A673 (cell line): ENCODE measurements around the gene ZNF683.

ENCODE experiments used
- EZH2 ChIP-seq: fragments of 200-600 bp; sonication (generic); IDR thresholded peaks from 2 replicates; pipeline ENCODE4 v1.6.1; 2017; ENCODE audit warnings: borderline replicate concordance, low read depth, mild to moderate bottlenecking, mixed read lengths, antibody characterized with exemption, low read length; ENCODE audit not compliant: poor library complexity, severe bottlenecking
- TF ChIP-seq, protein P1 (sequence below): fragments of 300-800, 200-600 bp; sonication (generic); conservative IDR thresholded peaks from 2 replicates; pipeline ENCODE4 v1.5.1; 2017; ENCODE audit warnings: low read depth, mild to moderate bottlenecking, antibody characterized with exemption, low read length, moderate library complexity, mixed read lengths

DNA sequence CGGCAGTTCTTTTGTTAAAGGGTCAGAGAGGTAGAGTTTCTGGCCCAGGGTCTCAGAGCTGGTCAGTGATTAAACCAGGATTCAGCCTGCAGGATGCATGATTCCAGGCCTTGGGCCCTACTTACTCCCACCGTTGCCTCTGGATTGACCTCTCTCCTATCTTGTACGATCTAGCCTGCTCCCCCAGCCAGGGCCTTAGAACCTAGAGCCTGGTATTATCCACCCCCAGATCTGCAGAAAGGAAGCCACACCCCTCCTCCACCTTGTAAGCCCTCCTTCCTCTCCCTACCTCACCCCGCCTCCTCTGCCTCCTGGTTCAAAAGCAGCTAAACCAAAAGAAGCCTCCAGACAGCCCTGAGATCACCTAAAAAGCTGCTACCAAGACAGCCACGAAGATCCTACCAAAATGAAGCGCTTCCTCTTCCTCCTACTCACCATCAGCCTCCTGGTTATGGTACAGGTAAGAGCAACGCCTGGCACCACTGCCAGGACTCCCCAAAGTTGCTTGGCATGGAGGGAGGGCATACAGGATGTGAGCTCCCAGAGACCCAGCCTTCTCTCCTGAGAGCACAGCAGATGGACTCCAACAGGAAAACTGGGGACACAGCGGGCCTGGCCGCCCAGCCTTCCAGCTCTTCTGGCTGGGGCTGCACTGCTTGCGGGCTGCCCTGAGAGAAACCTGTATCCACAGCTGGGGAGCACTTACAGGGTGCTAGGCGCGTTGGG, 54.8 kb downstream of the ZNF683 start, which contains the start of gene CD52:
- TF ChIP-seq, protein P1, sequence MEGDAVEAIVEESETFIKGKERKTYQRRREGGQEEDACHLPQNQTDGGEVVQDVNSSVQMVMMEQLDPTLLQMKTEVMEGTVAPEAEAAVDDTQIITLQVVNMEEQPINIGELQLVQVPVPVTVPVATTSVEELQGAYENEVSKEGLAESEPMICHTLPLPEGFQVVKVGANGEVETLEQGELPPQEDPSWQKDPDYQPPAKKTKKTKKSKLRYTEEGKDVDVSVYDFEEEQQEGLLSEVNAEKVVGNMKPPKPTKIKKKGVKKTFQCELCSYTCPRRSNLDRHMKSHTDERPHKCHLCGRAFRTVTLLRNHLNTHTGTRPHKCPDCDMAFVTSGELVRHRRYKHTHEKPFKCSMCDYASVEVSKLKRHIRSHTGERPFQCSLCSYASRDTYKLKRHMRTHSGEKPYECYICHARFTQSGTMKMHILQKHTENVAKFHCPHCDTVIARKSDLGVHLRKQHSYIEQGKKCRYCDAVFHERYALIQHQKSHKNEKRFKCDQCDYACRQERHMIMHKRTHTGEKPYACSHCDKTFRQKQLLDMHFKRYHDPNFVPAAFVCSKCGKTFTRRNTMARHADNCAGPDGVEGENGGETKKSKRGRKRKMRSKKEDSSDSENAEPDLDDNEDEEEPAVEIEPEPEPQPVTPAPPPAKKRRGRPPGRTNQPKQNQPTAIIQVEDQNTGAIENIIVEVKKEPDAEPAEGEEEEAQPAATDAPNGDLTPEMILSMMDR = no peak
- TF ChIP-seq EZH2 = no peak
